Activated naive CD8-positive, alpha-beta T cell treated with anti-CD3 and anti-CD28 coated beads, Interleukin-2, amount 50 U/mL, for 24 hours (primary cell): Measurements from ENCODE around the gene DOC2B.

Source experiments
- ATAC-seq: fragments of 150-1000 bp; cut with Tn5 transposase; one replicate; pipeline ENCODE4 v1.10.0; 2021
- DNase-seq: peaks from one replicate; pipeline ENCODE4 v3.0.0; 2021
- H3K27ac Mint-ChIP-seq: one replicate; pipeline ENCODE4 v1.8.0; 2021; ENCODE audit warnings: mild to moderate bottlenecking, mixed read lengths
- H3K27me3 Mint-ChIP-seq: one replicate; pipeline ENCODE4 v1.8.0; 2021; ENCODE audit warnings: mixed read lengths
- H3K36me3 Mint-ChIP-seq: one replicate; pipeline ENCODE4 v1.8.0; 2021; ENCODE audit warnings: low read depth, mixed read lengths
- H3K4me1 Mint-ChIP-seq: one replicate; pipeline ENCODE4 v1.8.0; 2021; ENCODE audit warnings: mixed read lengths
- H3K4me3 Mint-ChIP-seq: one replicate; pipeline ENCODE4 v1.8.0; 2021; ENCODE audit warnings: mild to moderate bottlenecking, moderate library complexity, mixed read lengths
- H3K9me3 Mint-ChIP-seq: one replicate; pipeline ENCODE4 v1.8.0; 2021; ENCODE audit warnings: mixed read lengths

The DOC2B gene

DNA sequence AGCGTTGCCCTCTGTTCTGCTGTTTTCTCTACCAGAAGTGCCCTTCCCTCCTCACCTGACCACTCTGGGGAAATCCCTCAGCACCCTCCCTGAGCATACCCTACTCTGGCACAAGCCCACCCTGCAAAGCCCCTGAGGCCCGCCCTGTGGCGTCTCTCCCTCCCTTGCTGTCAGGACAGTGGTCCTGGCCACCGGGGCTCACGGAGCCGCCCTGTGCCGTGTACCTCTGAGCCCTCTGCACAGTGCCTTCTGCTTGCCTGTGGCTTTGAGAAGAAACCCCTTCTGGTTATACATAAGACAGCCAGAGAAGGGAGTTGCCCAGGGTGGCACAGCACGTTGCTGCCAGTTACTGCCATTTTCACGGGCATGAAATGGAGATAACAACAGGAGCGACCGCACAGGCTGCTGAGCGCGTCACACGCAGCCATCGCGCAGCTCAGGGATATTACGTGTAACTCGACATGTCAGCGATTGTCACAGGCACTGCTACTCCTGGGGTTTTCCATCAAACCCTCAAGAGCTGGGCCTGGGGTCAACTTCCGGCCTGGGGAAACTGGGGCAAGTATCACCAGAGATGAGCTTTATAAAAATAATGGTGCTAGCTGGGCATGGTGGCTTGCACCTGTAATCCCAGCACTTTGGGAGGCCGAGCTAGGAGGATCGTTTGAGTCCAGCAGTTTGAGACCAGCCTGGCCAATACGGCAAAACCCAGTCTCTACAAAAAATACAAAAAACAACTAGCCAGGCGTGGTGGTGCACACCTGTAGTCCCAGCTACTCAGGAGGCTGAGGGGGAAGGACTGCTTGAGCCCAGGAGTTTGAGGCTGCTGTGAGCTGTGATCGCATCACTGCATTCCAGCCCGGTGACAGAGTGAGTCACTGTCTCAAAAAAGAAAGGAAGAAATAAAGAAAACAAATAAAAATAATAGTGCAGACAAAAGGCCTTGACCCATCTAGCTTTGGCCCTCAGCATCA, 29.3 kb downstream of the DOC2B start:
- no peaks in the 10 kb centered on the region for H3K9me3 Mint-ChIP-seq
- DNase-seq (no peak), ATAC-seq (no peak)
- no peaks in the 10 kb centered on the region for H3K36me3 Mint-ChIP-seq
- no peaks in the 10 kb centered on the region for H3K27me3 Mint-ChIP-seq
- no peaks in the 10 kb centered on the region for H3K4me1 Mint-ChIP-seq
- no peak overlapping the region for H3K27ac Mint-ChIP-seq
- no peak overlapping the region for H3K4me3 Mint-ChIP-seq

DNA sequence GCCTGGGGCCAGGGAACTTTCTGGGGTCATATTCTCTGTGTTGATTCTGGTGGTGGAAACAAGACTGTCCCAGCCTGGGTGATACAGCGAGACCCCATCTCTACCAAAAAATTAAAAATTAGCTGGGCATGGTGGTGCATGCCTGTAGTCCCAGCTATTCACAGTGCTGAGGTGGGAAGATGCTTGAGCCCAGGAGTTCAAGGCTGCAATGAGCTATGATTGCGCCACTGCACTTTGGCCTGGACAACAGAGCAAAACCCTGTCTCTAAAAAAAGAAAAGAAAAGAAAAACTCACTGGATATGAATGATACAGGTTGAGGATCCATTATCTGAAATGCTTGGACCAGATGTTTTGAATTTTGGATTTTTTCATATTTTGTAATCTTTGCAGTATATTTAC, 30.4 kb downstream of the DOC2B start:
- DNase-seq, result no peak
- no peaks in the 10 kb centered on the region for H3K4me1 Mint-ChIP-seq
- no peaks in the 10 kb centered on the region for H3K9me3 Mint-ChIP-seq
- no peak for ATAC-seq
- no peak overlapping the region for H3K4me3 Mint-ChIP-seq
- H3K36me3 Mint-ChIP-seq, result no peaks in the 10 kb centered on the region
- no peak overlapping the region for H3K27ac Mint-ChIP-seq
- H3K27me3 Mint-ChIP-seq, result no peaks in the 10 kb centered on the region

- DNase-seq (no peak), ATAC-seq (no peak)
- Mint-ChIP-seq H3K27ac (no peak overlapping the region), H3K4me1 (no peaks in the 10 kb centered on the region), H3K36me3 (no peaks in the 10 kb centered on the region), H3K27me3 (no peaks in the 10 kb centered on the region), H3K9me3 (no peaks in the 10 kb centered on the region), H3K4me3 (no peak overlapping the region)
These were observed 31.4 kb downstream of the DOC2B start for GRCh38 chr17:149897-150584.

- no peaks in the 10 kb centered on the region for H3K27me3 Mint-ChIP-seq
- no peaks in the 10 kb centered on the region for H3K9me3 Mint-ChIP-seq
- H3K4me3 Mint-ChIP-seq, result no peak overlapping the region
- no peak overlapping the region for H3K27ac Mint-ChIP-seq
- no peaks in the 10 kb centered on the region for H3K36me3 Mint-ChIP-seq
- no peaks in the 10 kb centered on the region for H3K4me1 Mint-ChIP-seq
- DNase-seq (no peak), ATAC-seq (no peak)
These were observed 32.2 kb downstream of the DOC2B start for GRCh38 chr17:149231-149630.

- no peak overlapping the region for H3K27ac Mint-ChIP-seq
- H3K27me3 Mint-ChIP-seq, result no peaks in the 10 kb centered on the region
- no peaks in the 10 kb centered on the region for H3K9me3 Mint-ChIP-seq
- ATAC-seq, result no peak
- no peak overlapping the region for H3K4me3 Mint-ChIP-seq
- no peak for DNase-seq
- no peaks in the 10 kb centered on the region for H3K4me1 Mint-ChIP-seq
- no peaks in the 10 kb centered on the region for H3K36me3 Mint-ChIP-seq
These were observed 32.7 kb downstream of the DOC2B start for GRCh38 chr17:148757-149156.

- Mint-ChIP-seq H3K36me3 (no peaks in the 10 kb centered on the region), H3K4me1 (no peaks in the 10 kb centered on the region), H3K9me3 (no peaks in the 10 kb centered on the region), H3K4me3 (no peak overlapping the region), H3K27ac (no peak overlapping the region), H3K27me3 (peaks cover 4% of the 10 kb centered on the region)
- ATAC-seq, result no peak
- no peak for DNase-seq
These were observed 33.4 kb downstream of the DOC2B start for GRCh38 chr17:147796-148740.

DNA sequence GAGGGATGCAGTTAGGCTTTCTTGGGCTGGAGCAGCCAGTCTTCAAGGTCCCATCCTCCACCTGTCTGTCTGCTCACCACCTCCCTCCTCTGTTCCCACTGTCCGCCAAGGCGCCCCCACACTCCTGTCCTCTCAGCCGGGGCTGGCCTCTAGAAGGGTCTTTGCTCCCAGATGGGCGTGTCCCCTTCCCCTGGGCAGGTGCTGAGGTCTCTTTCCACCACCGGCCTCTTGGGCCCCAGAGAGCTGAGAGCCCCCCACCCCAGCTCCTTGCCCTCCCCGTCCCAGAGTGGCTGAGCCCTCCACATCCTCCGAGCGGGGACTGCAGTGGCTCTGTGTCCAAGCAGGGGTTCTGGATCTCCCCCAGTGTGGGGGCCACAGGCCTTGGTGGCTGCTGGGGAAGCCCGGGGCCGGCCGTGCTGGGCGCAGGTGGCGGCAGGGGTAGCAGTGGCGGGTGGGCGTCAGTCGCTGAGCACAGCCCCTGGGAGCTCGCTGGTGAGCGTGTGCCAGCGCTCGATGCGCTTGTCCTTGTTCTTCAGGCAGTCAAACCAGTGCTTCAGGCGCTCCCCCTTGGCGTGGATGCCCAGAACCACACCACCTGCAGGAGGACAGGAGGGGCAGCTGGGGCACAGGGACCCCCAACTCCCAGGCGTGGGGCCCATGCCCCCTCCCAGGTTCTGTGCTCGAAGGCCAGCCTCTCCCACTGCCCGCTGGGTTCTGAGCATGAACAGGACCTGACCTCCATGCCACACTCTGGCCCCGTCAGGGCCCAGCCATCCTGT, 34.3 kb downstream of the DOC2B start:
- Mint-ChIP-seq H3K27ac (no peak overlapping the region), H3K27me3 (peaks cover 4% of the 10 kb centered on the region), H3K9me3 (no peaks in the 10 kb centered on the region), H3K4me1 (no peaks in the 10 kb centered on the region), H3K36me3 (no peaks in the 10 kb centered on the region), H3K4me3 (no peak overlapping the region)
- ATAC-seq, result no peak
- DNase-seq, result no peak

DNA sequence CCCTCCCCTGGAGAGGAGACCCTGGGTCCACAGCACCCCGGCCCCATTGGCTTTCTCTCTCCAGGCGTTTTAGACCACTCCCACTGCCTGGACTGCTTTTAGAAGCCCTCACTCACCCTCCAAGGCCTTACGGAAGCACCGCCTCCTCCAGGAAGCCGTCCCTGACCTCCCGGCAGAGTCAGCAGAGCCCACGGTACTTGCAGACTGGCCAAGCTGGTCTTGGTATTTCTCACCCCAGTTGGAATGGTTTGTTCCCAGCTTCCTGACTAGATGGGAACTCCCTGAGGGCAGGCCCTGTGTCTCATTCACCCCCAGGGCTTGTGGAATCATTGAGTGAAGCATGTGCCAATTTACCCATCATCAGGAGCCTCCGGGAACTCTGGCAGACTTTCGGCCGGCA, 34.9 kb downstream of the DOC2B start:
- no peak overlapping the region for H3K27ac Mint-ChIP-seq
- no peak overlapping the region for H3K4me3 Mint-ChIP-seq
- H3K36me3 Mint-ChIP-seq, result no peaks in the 10 kb centered on the region
- DNase-seq (no peak), ATAC-seq (no peak)
- H3K4me1 Mint-ChIP-seq, result no peaks in the 10 kb centered on the region
- H3K27me3 Mint-ChIP-seq, result peaks cover 4% of the 10 kb centered on the region
- H3K9me3 Mint-ChIP-seq, result no peaks in the 10 kb centered on the region

DNA sequence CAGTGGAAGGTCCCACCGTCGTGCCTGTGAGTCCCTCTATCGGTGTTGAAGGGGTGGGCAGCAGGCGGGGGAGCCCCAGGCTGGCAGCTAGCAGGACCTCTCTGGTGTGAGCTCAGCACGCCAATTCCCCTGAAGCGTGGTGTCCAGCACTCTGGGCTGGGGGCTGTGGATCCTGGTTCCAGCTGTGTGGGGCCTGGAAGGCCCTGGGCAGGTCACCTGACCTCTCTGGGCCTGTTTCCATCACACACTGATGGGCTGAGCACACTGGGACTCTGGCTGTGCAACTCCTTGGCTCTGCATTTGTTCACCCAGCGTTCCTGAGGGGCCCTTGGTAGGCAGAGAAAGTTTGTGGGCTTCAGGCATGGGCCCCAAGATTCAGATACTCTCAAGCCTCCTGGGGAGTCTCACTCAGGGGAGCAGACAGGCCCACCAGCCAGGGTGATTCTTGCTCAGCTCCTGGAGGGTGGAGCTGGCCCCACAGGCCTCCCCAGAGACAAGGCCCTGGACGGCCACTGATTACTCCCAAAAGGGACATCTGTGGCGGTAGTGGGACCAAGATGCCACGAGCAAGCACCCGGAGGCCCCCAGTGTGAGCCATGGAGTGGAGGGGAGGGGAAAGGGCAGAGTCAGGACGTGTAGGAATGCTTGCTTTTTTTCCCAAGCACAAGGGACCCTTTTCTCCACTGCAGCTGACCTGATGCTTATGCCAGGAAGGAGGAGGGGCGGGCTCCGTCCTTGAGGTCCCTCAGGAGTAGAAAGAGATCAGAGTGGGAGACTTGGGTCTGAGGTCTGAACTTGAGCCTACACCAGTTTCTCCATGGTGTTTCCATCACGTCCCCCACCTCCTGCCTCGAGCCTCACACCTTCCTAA, 35.5 kb downstream of the DOC2B start:
- no peak overlapping the region for H3K4me3 Mint-ChIP-seq
- ATAC-seq (no peak), DNase-seq (no peak)
- H3K27me3 Mint-ChIP-seq, result peaks cover 4% of the 10 kb centered on the region
- H3K9me3 Mint-ChIP-seq, result no peaks in the 10 kb centered on the region
- no peaks in the 10 kb centered on the region for H3K4me1 Mint-ChIP-seq
- no peaks in the 10 kb centered on the region for H3K36me3 Mint-ChIP-seq
- H3K27ac Mint-ChIP-seq, result no peak overlapping the region

GRCh38 chr17:144936-145670, 36.3 kb downstream of the DOC2B start:
- no peak for DNase-seq

DNA sequence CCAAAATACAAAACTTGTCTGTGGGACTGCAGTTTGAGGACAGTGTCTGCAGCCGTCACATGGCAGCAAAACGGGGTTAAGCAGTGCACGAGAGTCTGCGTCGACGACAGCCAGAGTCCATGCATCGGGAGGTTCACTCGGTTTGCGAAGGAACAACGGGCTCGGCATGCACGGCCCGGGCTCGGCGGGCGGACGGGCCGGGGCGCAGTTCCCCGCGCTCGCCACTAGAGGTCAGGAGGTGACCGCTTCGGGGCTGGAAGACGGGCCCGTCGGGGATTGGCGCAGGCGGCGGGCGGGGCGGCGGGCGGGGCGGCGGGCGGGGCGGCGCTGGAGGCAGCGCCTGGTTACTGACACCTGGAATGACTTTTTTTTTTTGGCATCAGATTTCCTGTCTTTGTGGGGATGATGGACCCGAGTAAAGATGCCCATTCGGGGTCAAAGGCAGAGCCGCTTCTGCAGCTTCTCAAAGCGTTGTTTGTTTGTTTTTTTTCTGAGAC, 37.6 kb downstream of the DOC2B start:
- H3K9me3 Mint-ChIP-seq, result no peaks in the 10 kb centered on the region
- DNase-seq (peak; percentile 90), ATAC-seq (peak; percentile 60)
- H3K27me3 Mint-ChIP-seq, result peaks cover 7% of the 10 kb centered on the region
- H3K4me3 Mint-ChIP-seq, result no peak overlapping the region
- H3K36me3 Mint-ChIP-seq, result no peaks in the 10 kb centered on the region
- H3K4me1 Mint-ChIP-seq, result no peaks in the 10 kb centered on the region
- H3K27ac Mint-ChIP-seq, result no peak overlapping the region

More at GRCh38 chr17:144936-145670, 36.3 kb downstream of the DOC2B start:
- no peaks in the 10 kb centered on the region for H3K4me1 Mint-ChIP-seq
- H3K9me3 Mint-ChIP-seq, result no peaks in the 10 kb centered on the region
- peaks cover 4% of the 10 kb centered on the region for H3K27me3 Mint-ChIP-seq
- H3K27ac Mint-ChIP-seq, result no peak overlapping the region
- no peak overlapping the region for H3K4me3 Mint-ChIP-seq
- no peaks in the 10 kb centered on the region for H3K36me3 Mint-ChIP-seq
- no peak for ATAC-seq

DNA sequence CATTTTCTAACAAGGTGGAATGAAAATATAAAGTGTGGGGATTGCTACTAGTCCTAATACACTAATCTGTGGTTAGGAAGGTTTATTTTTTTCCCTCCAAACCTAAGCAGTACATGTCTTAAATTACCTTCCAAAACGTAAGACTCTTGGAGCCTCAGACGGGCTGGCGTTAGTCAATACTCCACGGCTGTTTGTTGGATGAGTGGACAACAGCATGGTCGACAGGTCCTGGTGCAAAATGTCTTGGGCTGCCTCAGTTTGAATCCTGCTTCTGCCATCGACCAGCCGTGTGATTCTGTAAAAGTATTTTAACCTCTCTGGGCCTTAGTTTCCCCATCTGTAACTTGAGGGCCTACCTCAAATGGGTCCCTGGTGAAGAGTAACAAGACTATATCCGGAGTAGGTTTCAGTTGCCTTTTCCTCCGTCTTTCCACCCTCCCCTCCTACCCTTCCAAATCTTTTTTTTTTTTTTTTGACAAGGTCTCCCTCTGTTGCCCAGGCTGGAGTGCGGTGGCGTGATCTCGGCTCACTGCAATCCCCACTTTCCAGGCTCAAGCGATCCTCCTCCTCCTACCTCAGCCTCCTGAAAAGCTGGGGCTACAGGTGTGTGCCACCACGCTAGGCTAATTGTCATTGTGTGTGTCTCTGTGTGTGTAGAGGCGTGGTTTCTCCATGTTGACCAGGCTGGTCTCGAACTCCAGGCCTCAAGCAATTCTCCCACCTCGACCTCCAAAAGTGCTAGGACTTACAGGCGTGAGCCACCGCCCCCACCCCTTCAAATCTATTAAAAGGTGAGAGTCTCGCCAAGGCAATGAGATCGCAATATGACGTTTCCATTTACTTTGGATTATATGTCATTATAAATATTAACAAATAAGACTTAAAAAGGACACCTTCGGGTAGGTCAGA, 38.3 kb downstream of the DOC2B start:
- Mint-ChIP-seq H3K4me1 (no peaks in the 10 kb centered on the region), H3K36me3 (no peaks in the 10 kb centered on the region), H3K9me3 (no peaks in the 10 kb centered on the region), H3K27me3 (peaks cover 7% of the 10 kb centered on the region), H3K27ac (no peak overlapping the region), H3K4me3 (no peak overlapping the region)
- DNase-seq (no peak), ATAC-seq (no peak)
